Left lung (tissue), 10 donors: ENCODE measurements around the gene SF3A2. TPM values are rescaled to one million over a fixed set of nuclear protein-coding genes. Genes with fewer than 3 reads are reported as not detected.

Source experiments
- ATAC-seq: fragments of 200-7000 bp; cut with Tn5 transposase; one replicate; pipeline ENCODE4 v1.9.1; 2020; ENCODE audit warnings: moderate library complexity
- DNase-seq, 4 donors: peaks; one replicate each; pipeline ENCODE4 v3.0.0-alpha.2; 2013 to 2020
- H3K27ac ChIP-seq, 2 donors: fragments of 200-600 bp; sonication (generic) in 1 of 2; one replicate each; pipeline versions ENCODE4 v1.5.0 to v1.8.0; 2020 to 2021
- H3K27me3 ChIP-seq, 2 donors: fragments of 200-600 bp; sonication (generic) in 1 of 2; one replicate each; pipeline versions ENCODE4 v1.5.0 to v1.8.0; 2020 to 2021
- H3K36me3 ChIP-seq, 2 donors: fragments of 200-600 bp; sonication (generic) in 1 of 2; one replicate each; pipeline versions ENCODE4 v1.5.0 to v1.8.0; 2020 to 2021
- H3K4me1 ChIP-seq, 2 donors: fragments of 200-600 bp; one replicate each; pipeline ENCODE4 v1.8.0; 2021
- H3K4me3 ChIP-seq, 2 donors: fragments of 200-600 bp; sonication (generic) in 1 of 2; one replicate each; pipeline versions ENCODE4 v1.5.0 to v1.8.0; 2020 to 2021; ENCODE audit warnings: mild to moderate bottlenecking in 1 of 2
- H3K9me3 ChIP-seq, 2 donors: fragments of 200-600 bp; sonication (generic) in 1 of 2; one replicate each; pipeline versions ENCODE4 v1.5.0 to v1.8.0; 2020 to 2021
- intact Hi-C, 2 donors: fragments of 100-400 bp; cut with DNase I; formaldehyde crosslinking; loops; one replicate each; pipeline versions ENCODE4 v1.11.2 to v1.14.2; 2022
- polyA plus RNA-seq, 6 donors: library from polyadenylated mRNA; unstranded; fragments of 120-200 nt; gene quantifications; one replicate each; pipeline ENCODE4 v1.2.1, GENCODE V29; 2013; ENCODE audit not compliant: insufficient read length in 6 of 6
- total RNA-seq, 2 donors: library from RNA; stranded (reverse); fragmentation: NEBNext Ultra II Directional; extraction: Animal tissue kit (Norgen Biotek cat#: 25700); gene quantifications; one replicate each; pipeline ENCODE4 v1.2.1, GENCODE V29; 2021
- TF ChIP-seq, protein P1 (sequence below), 2 donors: fragments of 200-600 bp; sonication (generic) in 1 of 2; IDR thresholded peaks; one replicate each; pipeline versions ENCODE4 v1.5.0 to v1.8.0; 2021; ENCODE audit warnings: antibody characterized with exemption in 2 of 2
- donor health status: DM: no; HTN: yes; CAD: no.
- donor health status: DM: no; HTN: no; CAD: no.

The SF3A2 gene
- total and polyA plus RNA-seq, 8 donors: 50.1 to 81.5 (median 71.4) TPM

GRCh38 chr19:2190848-2191455 is 45.7 kb upstream of the SF3A2 start:
- ATAC-seq (no peak), DNase-seq (no peak)
- TF ChIP-seq, protein P1, sequence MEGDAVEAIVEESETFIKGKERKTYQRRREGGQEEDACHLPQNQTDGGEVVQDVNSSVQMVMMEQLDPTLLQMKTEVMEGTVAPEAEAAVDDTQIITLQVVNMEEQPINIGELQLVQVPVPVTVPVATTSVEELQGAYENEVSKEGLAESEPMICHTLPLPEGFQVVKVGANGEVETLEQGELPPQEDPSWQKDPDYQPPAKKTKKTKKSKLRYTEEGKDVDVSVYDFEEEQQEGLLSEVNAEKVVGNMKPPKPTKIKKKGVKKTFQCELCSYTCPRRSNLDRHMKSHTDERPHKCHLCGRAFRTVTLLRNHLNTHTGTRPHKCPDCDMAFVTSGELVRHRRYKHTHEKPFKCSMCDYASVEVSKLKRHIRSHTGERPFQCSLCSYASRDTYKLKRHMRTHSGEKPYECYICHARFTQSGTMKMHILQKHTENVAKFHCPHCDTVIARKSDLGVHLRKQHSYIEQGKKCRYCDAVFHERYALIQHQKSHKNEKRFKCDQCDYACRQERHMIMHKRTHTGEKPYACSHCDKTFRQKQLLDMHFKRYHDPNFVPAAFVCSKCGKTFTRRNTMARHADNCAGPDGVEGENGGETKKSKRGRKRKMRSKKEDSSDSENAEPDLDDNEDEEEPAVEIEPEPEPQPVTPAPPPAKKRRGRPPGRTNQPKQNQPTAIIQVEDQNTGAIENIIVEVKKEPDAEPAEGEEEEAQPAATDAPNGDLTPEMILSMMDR (IDR thresholded peaks at IDR 0.05): no peak
- Histone ChIP-seq H3K36me3 (peaks cover 0 to 89% of the 10 kb centered on the region in 2 donors), H3K9me3 (no peaks in the 10 kb centered on the region), H3K27ac (no peak overlapping the region), H3K4me3 (no peak overlapping the region), H3K4me1 (peaks cover 15 to 36% of the 10 kb centered on the region in 2 donors), H3K27me3 (no peaks in the 10 kb centered on the region)
- intact Hi-C loops: no loop called here

DNA sequence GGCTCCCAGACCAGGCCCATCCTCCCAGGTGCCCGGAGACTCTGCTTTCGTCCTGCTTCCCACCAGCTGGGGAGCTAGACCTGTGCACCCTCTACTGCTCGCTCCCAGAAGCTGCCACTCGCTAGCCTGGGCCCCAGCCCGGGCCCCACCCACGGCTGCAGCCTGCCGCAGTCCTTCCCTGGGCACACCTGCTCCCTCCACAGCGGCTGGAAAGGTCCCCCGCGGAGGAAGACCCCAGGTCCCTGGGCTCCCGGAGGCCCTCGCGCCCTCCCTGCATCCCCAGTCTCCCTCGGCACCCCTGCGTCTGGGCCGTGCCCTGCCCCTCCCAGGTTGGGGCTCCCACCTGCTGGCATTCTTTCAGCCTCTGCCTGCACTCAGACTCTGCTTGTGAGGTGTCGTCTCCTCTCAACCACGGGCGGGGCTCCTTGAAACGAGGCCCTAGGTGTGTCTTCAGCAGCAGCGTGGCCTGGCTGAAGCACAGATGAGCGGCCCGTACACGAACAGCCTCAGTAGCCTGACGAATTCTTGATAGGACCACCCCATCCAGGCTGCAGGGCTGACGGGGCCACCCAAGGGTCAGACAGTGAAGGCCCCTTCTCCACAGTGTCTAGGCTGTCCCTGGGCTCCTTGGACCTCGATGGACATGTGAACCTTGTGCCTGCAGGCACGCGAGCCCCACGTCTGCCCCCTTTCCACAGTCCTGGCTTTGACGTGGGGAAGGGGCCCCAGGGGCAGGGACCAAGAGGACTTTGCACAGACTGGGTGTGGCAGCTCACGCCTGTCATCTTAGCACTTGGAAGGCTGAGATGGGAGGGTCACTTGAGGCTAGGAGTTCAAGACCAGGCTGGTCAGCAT is 44.9 kb upstream of the SF3A2 start:
- TF ChIP-seq, protein P1 (IDR thresholded peaks at IDR 0.05): no peak
- DNase-seq (peak in 1 of 4 donors; percentile 67), ATAC-seq (no peak)
- no peak overlapping the region for H3K4me3 ChIP-seq
- H3K27ac ChIP-seq: no peak overlapping the region
- peaks cover 8 to 28% of the 10 kb centered on the region in 2 donors for H3K4me1 ChIP-seq
- H3K9me3 ChIP-seq: no peaks in the 10 kb centered on the region
- peaks cover 0 to 89% of the 10 kb centered on the region in 2 donors for H3K36me3 ChIP-seq
- intact Hi-C loops: no loop called here
- no peaks in the 10 kb centered on the region for H3K27me3 ChIP-seq

GRCh38 chr19:2192862-2193261 is 43.8 kb upstream of the SF3A2 start:
- Histone ChIP-seq H3K27ac (no peak overlapping the region), H3K4me3 (no peak overlapping the region), H3K36me3 (peaks cover 0 to 94% of the 10 kb centered on the region in 2 donors), H3K4me1 (peaks cover 0 to 16% of the 10 kb centered on the region in 2 donors), H3K9me3 (no peaks in the 10 kb centered on the region), H3K27me3 (no peaks in the 10 kb centered on the region)
- DNase-seq (no peak), ATAC-seq (no peak)
- intact Hi-C loops: no loop called here
- TF ChIP-seq, protein P1 (IDR thresholded peaks at IDR 0.05): no peak

- no peak for DNase-seq
These were observed 42.8 kb upstream of the SF3A2 start for GRCh38 chr19:2193807-2194206.

More at GRCh38 chr19:2193807-2194206, 42.8 kb upstream of the SF3A2 start:
- peaks cover 0 to 7% of the 10 kb centered on the region in 2 donors for H3K4me1 ChIP-seq
- H3K36me3 ChIP-seq: peaks cover 0 to 97% of the 10 kb centered on the region in 2 donors
- H3K4me3 ChIP-seq: no peak overlapping the region
- H3K9me3 ChIP-seq: no peaks in the 10 kb centered on the region
- TF ChIP-seq, protein P1 (IDR thresholded peaks at IDR 0.05): no peak
- H3K27me3 ChIP-seq: no peaks in the 10 kb centered on the region
- no peak overlapping the region for H3K27ac ChIP-seq
- ATAC-seq: no peak
- intact Hi-C loops: no loop called here
